ENCODE measurements around the gene MYDGF. TPM values are rescaled to one million over a fixed set of nuclear protein-coding genes. Genes with fewer than 3 reads are reported as not detected.
A peak's percentile ranks its signal among the peaks of the same experiment; 100 is the strongest.

Gene MYDGF
- total and polyA plus RNA-seq, 3 experiments from 2014 or later = 83.2 to 146 (median 88.6) TPM

DNA sequence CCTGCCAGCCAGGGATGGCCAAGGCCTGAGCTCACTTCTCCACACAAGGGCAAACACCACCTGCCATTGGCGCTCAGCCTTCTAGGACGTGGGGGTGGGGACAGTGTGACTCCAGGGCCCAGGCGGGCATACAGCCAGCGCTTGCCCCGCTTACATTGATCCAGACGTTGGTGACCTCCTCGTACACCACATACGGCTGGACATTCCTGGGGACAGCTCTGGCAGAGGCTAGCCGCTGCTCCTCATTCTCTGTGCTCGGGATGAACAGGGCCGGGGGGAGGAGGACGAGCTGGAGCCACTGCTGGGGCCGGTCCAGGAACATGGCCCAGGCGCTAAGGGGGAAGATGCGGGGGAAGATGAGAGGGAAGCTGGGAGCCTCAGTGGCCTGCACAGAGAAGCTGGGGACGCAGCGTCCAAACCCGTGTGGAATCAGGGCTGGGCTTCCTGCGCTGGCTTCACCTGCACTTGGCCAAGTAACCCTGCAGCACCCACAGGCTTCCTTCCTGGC lies 25.1 kb upstream of the MYDGF start:
- peaks cover 3 to 88% (median 17%) of the 10 kb centered on the region in 3 donors for H3K36me3 Mint-ChIP-seq
- no peaks in the 10 kb centered on the region for H3K4me1 Mint-ChIP-seq
- ChIA-PET POLR2A (interaction anchor here (0.6 kb wide), 1 partner anchor 708 kb away, joined by 4 read pairs; no protein-coding TSS in a partner anchor), CTCF (interaction anchor here (1.4 kb wide), 1 partner anchor 59 kb away, joined by 5 read pairs; no protein-coding TSS in a partner anchor)
- H3K4me3 Mint-ChIP-seq = no peak overlapping the region
- H3K27me3 Mint-ChIP-seq = no peaks in the 10 kb centered on the region
- H3K36me3 ChIP-seq (ENCODE audit: insufficient read depth, low read length) = peaks cover 46% of the 10 kb centered on the region
- H3K4me1 ChIP-seq (ENCODE audit: insufficient read depth, low read length) = no peaks in the 10 kb centered on the region
- no peak overlapping the region for H3K27ac Mint-ChIP-seq
- no peaks in the 10 kb centered on the region for H3K9me3 Mint-ChIP-seq
- no peak for DNase-seq
- no peak overlapping the region for H3K4me3 ChIP-seq (ENCODE audit: low read length)
- no peak overlapping the region for H3K27ac ChIP-seq (ENCODE audit: low read depth, low read length)
- no peaks in the 10 kb centered on the region for H3K27me3 ChIP-seq (ENCODE audit: insufficient read depth, low read length, poor library complexity, severe bottlenecking)
- no peaks in the 10 kb centered on the region for H3K9me3 ChIP-seq (ENCODE audit: low read length)

GRCh38 chr19:4694211-4694987 lies 24.3 kb upstream of the MYDGF start:
- Histone ChIP-seq H3K4me3 (ENCODE audit: low read length) (no peak overlapping the region), H3K27ac (ENCODE audit: low read depth, low read length) (no peak overlapping the region), H3K36me3 (ENCODE audit: insufficient read depth, low read length) (peaks cover 46% of the 10 kb centered on the region), H3K9me3 (ENCODE audit: low read length) (no peaks in the 10 kb centered on the region), H3K4me1 (ENCODE audit: insufficient read depth, low read length) (no peaks in the 10 kb centered on the region), H3K27me3 (ENCODE audit: insufficient read depth, low read length, poor library complexity, severe bottlenecking) (no peaks in the 10 kb centered on the region)
- no peaks in the 10 kb centered on the region for H3K4me1 Mint-ChIP-seq
- no peak overlapping the region for H3K4me3 Mint-ChIP-seq
- H3K9me3 Mint-ChIP-seq = no peaks in the 10 kb centered on the region
- H3K27ac Mint-ChIP-seq = no peak overlapping the region
- ChIA-PET CTCF (interaction anchor here (1.4 kb wide), 1 partner anchor 58 kb away, joined by 5 read pairs; no protein-coding TSS in a partner anchor), POLR2A (no interaction called here)
- no peak for DNase-seq
- no peaks in the 10 kb centered on the region for H3K27me3 Mint-ChIP-seq
- H3K36me3 Mint-ChIP-seq = peaks cover 3 to 88% (median 17%) of the 10 kb centered on the region in 3 donors

- no peaks in the 10 kb centered on the region for H3K9me3 Mint-ChIP-seq
- no peak overlapping the region for H3K4me3 Mint-ChIP-seq
- DNase-seq = no peak
- no peaks in the 10 kb centered on the region for H3K27me3 ChIP-seq (ENCODE audit: insufficient read depth, low read length, poor library complexity, severe bottlenecking)
- peaks cover 46% of the 10 kb centered on the region for H3K36me3 ChIP-seq (ENCODE audit: insufficient read depth, low read length)
- H3K27ac Mint-ChIP-seq = peak overlapping the region in 1 of 8 donors; percentile 50
- CTCF ChIA-PET = no interaction called here
- H3K4me1 Mint-ChIP-seq = no peaks in the 10 kb centered on the region
- H3K27me3 Mint-ChIP-seq = no peaks in the 10 kb centered on the region
- no peak overlapping the region for H3K4me3 ChIP-seq (ENCODE audit: low read length)
- H3K27ac ChIP-seq (ENCODE audit: low read depth, low read length) = no peak overlapping the region
- H3K36me3 Mint-ChIP-seq = peaks cover 3 to 88% (median 17%) of the 10 kb centered on the region in 3 donors
- POLR2A ChIA-PET = interaction anchor here (0.6 kb wide), 1 partner anchor 98 kb away, joined by 3 read pairs; the partner anchor contains the start of gene FEM1A
- H3K4me1 ChIP-seq (ENCODE audit: insufficient read depth, low read length) = no peaks in the 10 kb centered on the region
- no peaks in the 10 kb centered on the region for H3K9me3 ChIP-seq (ENCODE audit: low read length)
Observed at GRCh38 chr19:4693471-4694121, 23.5 kb upstream of the MYDGF start.

- no peak overlapping the region for H3K27ac Mint-ChIP-seq
- H3K4me1 Mint-ChIP-seq = no peaks in the 10 kb centered on the region
- H3K4me3 Mint-ChIP-seq = no peak overlapping the region
- Histone ChIP-seq H3K27me3 (ENCODE audit: insufficient read depth, low read length, poor library complexity, severe bottlenecking) (no peaks in the 10 kb centered on the region), H3K4me1 (ENCODE audit: insufficient read depth, low read length) (no peaks in the 10 kb centered on the region), H3K27ac (ENCODE audit: low read depth, low read length) (no peak overlapping the region), H3K9me3 (ENCODE audit: low read length) (no peaks in the 10 kb centered on the region), H3K4me3 (ENCODE audit: low read length) (no peak overlapping the region), H3K36me3 (ENCODE audit: insufficient read depth, low read length) (peaks cover 50% of the 10 kb centered on the region)
- peaks cover 3 to 85% (median 17%) of the 10 kb centered on the region in 3 donors for H3K36me3 Mint-ChIP-seq
- H3K9me3 Mint-ChIP-seq = no peaks in the 10 kb centered on the region
- H3K27me3 Mint-ChIP-seq = no peaks in the 10 kb centered on the region
- DNase-seq = no peak
- POLR2A ChIA-PET = no interaction called here
- CTCF ChIA-PET = no interaction called here
Observed at GRCh38 chr19:4693078-4693350, 22.9 kb upstream of the MYDGF start.

- POLR2A ChIA-PET = no interaction called here
- H3K27me3 ChIP-seq (ENCODE audit: insufficient read depth, low read length, poor library complexity, severe bottlenecking) = no peaks in the 10 kb centered on the region
- H3K36me3 ChIP-seq (ENCODE audit: insufficient read depth, low read length) = peaks cover 50% of the 10 kb centered on the region
- H3K4me1 ChIP-seq (ENCODE audit: insufficient read depth, low read length) = no peaks in the 10 kb centered on the region
- no peak overlapping the region for H3K27ac ChIP-seq (ENCODE audit: low read depth, low read length)
- no peaks in the 10 kb centered on the region for H3K4me1 Mint-ChIP-seq
- no peaks in the 10 kb centered on the region for H3K9me3 ChIP-seq (ENCODE audit: low read length)
- H3K9me3 Mint-ChIP-seq = no peaks in the 10 kb centered on the region
- CTCF ChIA-PET = no interaction called here
- H3K4me3 Mint-ChIP-seq = no peak overlapping the region
- H3K4me3 ChIP-seq (ENCODE audit: low read length) = no peak overlapping the region
- peaks cover 3 to 80% (median 17%) of the 10 kb centered on the region in 3 donors for H3K36me3 Mint-ChIP-seq
- DNase-seq = no peak
- no peaks in the 10 kb centered on the region for H3K27me3 Mint-ChIP-seq
- no peak overlapping the region for H3K27ac Mint-ChIP-seq
Observed at GRCh38 chr19:4692251-4693077, 22.3 kb upstream of the MYDGF start.

- CTCF ChIA-PET = no interaction called here
- DNase-seq = no peak
- peaks cover 42% of the 10 kb centered on the region for H3K36me3 ChIP-seq (ENCODE audit: insufficient read depth, low read length)
- H3K27me3 ChIP-seq (ENCODE audit: insufficient read depth, low read length, poor library complexity, severe bottlenecking) = no peaks in the 10 kb centered on the region
- no peaks in the 10 kb centered on the region for H3K9me3 ChIP-seq (ENCODE audit: low read length)
- H3K36me3 Mint-ChIP-seq = peaks cover 3 to 78% (median 17%) of the 10 kb centered on the region in 3 donors
- H3K4me1 ChIP-seq (ENCODE audit: insufficient read depth, low read length) = no peaks in the 10 kb centered on the region
- POLR2A ChIA-PET = no interaction called here
- no peak overlapping the region for H3K27ac Mint-ChIP-seq
- H3K4me3 Mint-ChIP-seq = no peak overlapping the region
- no peak overlapping the region for H3K4me3 ChIP-seq (ENCODE audit: low read length)
- H3K9me3 Mint-ChIP-seq = no peaks in the 10 kb centered on the region
- H3K4me1 Mint-ChIP-seq = no peaks in the 10 kb centered on the region
- H3K27ac ChIP-seq (ENCODE audit: low read depth, low read length) = no peak overlapping the region
- no peaks in the 10 kb centered on the region for H3K27me3 Mint-ChIP-seq
Observed at GRCh38 chr19:4691373-4691772, 21.2 kb upstream of the MYDGF start.

DNA sequence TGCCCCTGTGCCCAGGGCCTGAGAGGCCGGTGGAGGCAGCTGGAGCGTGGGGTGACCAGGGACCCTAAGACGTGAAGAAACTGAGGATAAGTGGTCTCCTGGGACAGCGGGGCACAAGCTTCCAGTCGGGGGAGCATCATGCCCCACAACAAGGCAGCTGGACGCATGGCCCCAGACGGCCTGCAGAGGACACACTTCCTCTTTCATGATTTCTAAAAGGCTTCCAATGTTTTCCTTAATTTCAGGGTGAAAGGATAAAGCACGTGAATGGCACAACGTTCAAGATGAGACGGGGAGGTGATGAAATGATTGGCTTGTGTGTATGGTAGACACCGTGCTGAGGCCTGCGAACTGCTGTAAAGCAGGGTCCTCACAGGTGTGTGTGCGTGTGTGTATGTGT lies 20.2 kb upstream of the MYDGF start:
- no peaks in the 10 kb centered on the region for H3K27me3 ChIP-seq (ENCODE audit: insufficient read depth, low read length, poor library complexity, severe bottlenecking)
- no peak overlapping the region for H3K4me3 ChIP-seq (ENCODE audit: low read length)
- H3K4me3 Mint-ChIP-seq = no peak overlapping the region
- no peaks in the 10 kb centered on the region for H3K27me3 Mint-ChIP-seq
- H3K4me1 ChIP-seq (ENCODE audit: insufficient read depth, low read length) = no peaks in the 10 kb centered on the region
- peaks cover 3 to 73% (median 17%) of the 10 kb centered on the region in 3 donors for H3K36me3 Mint-ChIP-seq
- H3K9me3 ChIP-seq (ENCODE audit: low read length) = no peaks in the 10 kb centered on the region
- no peak overlapping the region for H3K27ac ChIP-seq (ENCODE audit: low read depth, low read length)
- H3K27ac Mint-ChIP-seq = peak overlapping the region in 3 of 8 donors; percentile 19 to 66 (median 64)
- H3K9me3 Mint-ChIP-seq = no peaks in the 10 kb centered on the region
- ChIA-PET POLR2A (interaction anchor here (0.5 kb wide), 1 partner anchor 1677 kb away, joined by 9 read pairs; no protein-coding TSS in a partner anchor), CTCF (no interaction called here)
- no peak for DNase-seq
- no peaks in the 10 kb centered on the region for H3K4me1 Mint-ChIP-seq
- H3K36me3 ChIP-seq (ENCODE audit: insufficient read depth, low read length) = peaks cover 37% of the 10 kb centered on the region

Data from CD8-positive, alpha-beta memory T cell (primary cell).